Chondrocyte (in vitro differentiated cells): ENCODE measurements around the gene BACE1-AS. TPM values are rescaled to one million over a fixed set of nuclear protein-coding genes. Genes with fewer than 3 reads are reported as not detected.

Experiments
- DNase-seq: peaks from one replicate; pipeline ENCODE4 v3.0.0; 2021; ENCODE audit warnings: mixed read lengths, low spot score
- H3K27ac Mint-ChIP-seq: one replicate; pipeline ENCODE4 v1.8.0; 2021; ENCODE audit warnings: mild to moderate bottlenecking, moderate library complexity, mixed read lengths; ENCODE audit not compliant: unreplicated experiment
- H3K27me3 Mint-ChIP-seq: 2 replicates; pipeline ENCODE4 v1.8.0; 2021; ENCODE audit warnings: low read depth, mixed read lengths
- H3K36me3 Mint-ChIP-seq: 2 replicates; pipeline ENCODE4 v1.8.0; 2021; ENCODE audit warnings: low read depth, mixed read lengths
- H3K4me1 Mint-ChIP-seq: 2 replicates; pipeline ENCODE4 v1.8.0; 2021; ENCODE audit warnings: low read depth, mild to moderate bottlenecking, mixed read lengths
- H3K4me3 Mint-ChIP-seq: one replicate; pipeline ENCODE4 v1.8.0; 2021; ENCODE audit warnings: mild to moderate bottlenecking, moderate library complexity, mixed read lengths; ENCODE audit not compliant: unreplicated experiment
- H3K9me3 Mint-ChIP-seq: 2 replicates; pipeline ENCODE4 v1.8.0; 2021; ENCODE audit warnings: low read depth, mixed read lengths
- CTCF ChIP-seq: fragments of 200-600 bp; sonication (generic); IDR thresholded peaks from 2 replicates; pipeline ENCODE4 v1.5.0; 2021; ENCODE audit warnings: antibody characterized with exemption, mild to moderate bottlenecking, moderate library complexity
- total RNA-seq: library from RNA; stranded (reverse); gene quantifications from 3 replicates; pipeline ENCODE4 v1.2.1, GENCODE V29; 2021

Gene BACE1-AS
- total RNA-seq, 1 donor from 2014 or later: 6.4 TPM

- Mint-ChIP-seq H3K36me3 (peaks cover 50% of the 10 kb centered on the region), H3K27me3 (no peaks in the 10 kb centered on the region), H3K4me1 (peaks cover 3% of the 10 kb centered on the region), H3K4me3 (no peak overlapping the region), H3K27ac (no peak overlapping the region), H3K9me3 (no peaks in the 10 kb centered on the region)
- no peak for TF ChIP-seq CTCF
- DNase-seq: no peak
These were observed 4.6 kb upstream of the BACE1-AS start for GRCh38 chr11:117286588-117286987.

GRCh38 chr11:117287668-117288067, 3.5 kb upstream of the BACE1-AS start:
- Mint-ChIP-seq H3K27ac (no peak overlapping the region), H3K4me3 (no peak overlapping the region), H3K27me3 (no peaks in the 10 kb centered on the region), H3K9me3 (no peaks in the 10 kb centered on the region), H3K4me1 (no peaks in the 10 kb centered on the region), H3K36me3 (peaks cover 42% of the 10 kb centered on the region)
- no peak for TF ChIP-seq CTCF
- DNase-seq: no peak

GRCh38 chr11:117289795-117290194, 1.4 kb upstream of the BACE1-AS start:
- no peak overlapping the region for H3K27ac Mint-ChIP-seq
- no peak for DNase-seq
- H3K9me3 Mint-ChIP-seq: no peaks in the 10 kb centered on the region
- no peak overlapping the region for H3K4me3 Mint-ChIP-seq
- H3K4me1 Mint-ChIP-seq: no peaks in the 10 kb centered on the region
- H3K27me3 Mint-ChIP-seq: no peaks in the 10 kb centered on the region
- peaks cover 46% of the 10 kb centered on the region for H3K36me3 Mint-ChIP-seq
- no peak for TF ChIP-seq CTCF

GRCh38 chr11:117292616-117293015, 1.5 kb downstream of the BACE1-AS start:
- DNase-seq: no peak
- peaks cover 46% of the 10 kb centered on the region for H3K36me3 Mint-ChIP-seq

GRCh38 chr11:117295438-117296137, 4.4 kb downstream of the BACE1-AS start:
- H3K4me1 Mint-ChIP-seq: peaks cover 14% of the 10 kb centered on the region
- no peaks in the 10 kb centered on the region for H3K27me3 Mint-ChIP-seq
- H3K36me3 Mint-ChIP-seq: peaks cover 26% of the 10 kb centered on the region
- no peak for TF ChIP-seq CTCF
- H3K9me3 Mint-ChIP-seq: no peaks in the 10 kb centered on the region
- no peak for DNase-seq
- H3K4me3 Mint-ChIP-seq: no peak overlapping the region
- H3K27ac Mint-ChIP-seq: no peak overlapping the region

More at GRCh38 chr11:117292616-117293015, 1.5 kb downstream of the BACE1-AS start:
- Mint-ChIP-seq H3K27ac (peak overlapping the region; percentile 43), H3K9me3 (no peaks in the 10 kb centered on the region), H3K4me3 (no peak overlapping the region), H3K4me1 (no peaks in the 10 kb centered on the region), H3K27me3 (no peaks in the 10 kb centered on the region)
- no peak for TF ChIP-seq CTCF
